Measurements from ENCODE around the gene METRN.

METRN gene

DNA sequence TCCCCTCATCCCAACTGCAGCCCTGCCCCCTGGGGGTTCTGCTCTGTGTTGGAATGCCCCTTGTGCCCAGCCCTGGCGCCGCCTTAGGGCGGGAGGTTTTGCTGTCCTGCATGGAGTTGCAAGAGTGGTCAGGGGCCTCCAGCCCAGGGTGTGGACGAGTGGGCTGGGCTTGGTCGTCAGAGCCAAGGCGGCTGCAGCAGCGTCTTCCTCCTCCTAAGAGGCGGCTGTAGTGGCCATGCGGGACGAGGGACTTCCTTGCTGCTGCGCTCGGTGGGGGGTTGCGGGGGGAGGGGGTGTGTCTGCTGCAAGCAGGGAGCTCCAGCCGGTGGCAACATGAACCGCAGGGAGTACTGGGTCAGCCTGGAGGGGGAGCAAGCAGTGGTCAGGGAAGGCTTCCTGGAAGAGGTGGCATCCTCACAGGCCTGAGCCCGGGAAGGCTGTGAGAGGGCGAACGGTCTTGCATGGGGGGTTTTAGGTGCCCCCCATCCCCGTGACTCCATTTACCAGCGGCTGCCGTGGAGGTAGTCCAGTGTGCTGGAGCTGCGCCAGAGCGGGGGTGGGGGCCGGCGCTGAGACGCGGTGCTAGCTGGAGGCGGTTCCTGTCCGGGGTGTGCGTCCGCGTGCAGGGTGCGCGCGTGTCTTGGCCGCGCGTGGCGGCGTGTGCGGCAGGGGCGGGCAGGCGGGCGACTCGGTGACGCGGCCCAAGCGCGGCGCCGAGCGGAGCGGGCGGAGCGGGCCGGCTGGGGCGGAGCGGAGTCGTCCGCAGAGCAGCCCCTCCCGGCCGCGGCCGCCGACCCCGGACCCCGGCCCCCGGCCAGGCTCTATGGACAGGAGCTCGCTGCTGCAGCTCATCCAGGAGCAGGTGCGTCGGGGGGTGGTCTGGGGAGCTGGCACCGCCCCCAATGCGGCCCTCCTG, 39.7 kb upstream of the METRN start, which contains the start of gene RHBDL1:
Gene RHBDL1, plus strand, starts transcription at position 704 of the 916 bp plus-strand sequence. Its CDS starts 120 bp downstream, at position 824.
- peak within 1 kb of the TSS; percentile 20; the same call in 1 of the 2 replicates for H3K4me3 ChIP-seq (replicated peaks; ENCODE audit: low read depth, low read length)
- TF ChIP-seq, protein P1, sequence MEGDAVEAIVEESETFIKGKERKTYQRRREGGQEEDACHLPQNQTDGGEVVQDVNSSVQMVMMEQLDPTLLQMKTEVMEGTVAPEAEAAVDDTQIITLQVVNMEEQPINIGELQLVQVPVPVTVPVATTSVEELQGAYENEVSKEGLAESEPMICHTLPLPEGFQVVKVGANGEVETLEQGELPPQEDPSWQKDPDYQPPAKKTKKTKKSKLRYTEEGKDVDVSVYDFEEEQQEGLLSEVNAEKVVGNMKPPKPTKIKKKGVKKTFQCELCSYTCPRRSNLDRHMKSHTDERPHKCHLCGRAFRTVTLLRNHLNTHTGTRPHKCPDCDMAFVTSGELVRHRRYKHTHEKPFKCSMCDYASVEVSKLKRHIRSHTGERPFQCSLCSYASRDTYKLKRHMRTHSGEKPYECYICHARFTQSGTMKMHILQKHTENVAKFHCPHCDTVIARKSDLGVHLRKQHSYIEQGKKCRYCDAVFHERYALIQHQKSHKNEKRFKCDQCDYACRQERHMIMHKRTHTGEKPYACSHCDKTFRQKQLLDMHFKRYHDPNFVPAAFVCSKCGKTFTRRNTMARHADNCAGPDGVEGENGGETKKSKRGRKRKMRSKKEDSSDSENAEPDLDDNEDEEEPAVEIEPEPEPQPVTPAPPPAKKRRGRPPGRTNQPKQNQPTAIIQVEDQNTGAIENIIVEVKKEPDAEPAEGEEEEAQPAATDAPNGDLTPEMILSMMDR (IDR thresholded peaks at IDR 0.05; ENCODE audit: low read depth, low read length, missing control alignments) = no peak
- DNase-seq (ENCODE audit: extremely low read depth, low read depth) = no peak

DNA sequence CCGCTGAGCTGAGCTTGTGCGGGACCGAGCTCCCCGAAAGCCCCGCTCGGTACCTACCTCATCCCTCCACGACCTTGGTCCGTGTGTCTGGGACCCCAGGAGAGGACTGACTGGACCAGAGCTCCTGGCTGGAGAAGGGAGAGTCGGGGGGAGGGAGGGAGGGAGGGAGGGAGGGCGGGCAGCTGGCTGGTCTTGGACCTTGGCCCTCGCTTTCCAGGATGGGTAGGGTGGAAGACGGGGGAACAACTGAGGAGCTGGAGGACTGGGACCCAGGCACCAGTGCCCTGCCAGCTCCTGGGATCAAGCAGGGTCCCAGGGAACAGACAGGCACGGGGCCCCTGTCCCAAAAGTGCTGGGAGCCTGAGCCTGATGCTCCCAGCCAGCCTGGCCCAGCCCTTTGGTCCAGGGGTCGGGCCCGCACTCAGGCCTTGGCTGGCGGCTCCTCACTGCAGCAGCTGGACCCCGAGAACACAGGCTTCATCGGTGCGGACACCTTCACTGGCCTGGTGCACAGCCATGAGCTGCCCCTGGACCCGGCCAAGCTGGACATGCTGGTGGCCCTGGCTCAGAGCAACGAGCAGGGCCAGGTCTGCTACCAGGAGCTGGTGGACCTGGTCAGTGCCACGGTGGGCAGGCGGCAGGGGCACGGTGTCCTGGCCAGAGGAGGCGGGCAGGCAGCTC, 38.9 kb upstream of the METRN start:
- DNase-seq (ENCODE audit: extremely low read depth, low read depth) = no peak
- H3K4me3 ChIP-seq (replicated peaks; ENCODE audit: low read depth, low read length) = no peak overlapping the region; the same call in 1 of the 2 replicates
- TF ChIP-seq, protein P1 (IDR thresholded peaks at IDR 0.05; ENCODE audit: low read depth, low read length, missing control alignments) = no peak

DNA sequence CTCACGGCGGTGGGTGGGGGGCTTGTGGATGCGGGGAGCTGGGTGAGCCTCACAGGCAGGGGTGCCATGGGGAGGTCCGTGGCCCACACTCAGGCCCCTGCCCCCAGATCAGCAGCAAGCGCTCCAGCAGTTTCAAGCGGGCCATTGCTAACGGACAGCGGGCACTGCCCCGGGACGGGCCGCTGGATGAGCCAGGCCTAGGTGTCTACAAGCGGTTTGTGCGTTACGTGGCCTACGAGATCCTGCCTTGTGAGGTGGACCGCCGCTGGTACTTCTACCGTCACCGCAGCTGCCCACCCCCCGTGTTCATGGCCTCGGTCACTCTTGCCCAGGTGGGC, 38.4 kb upstream of the METRN start:
- DNase-seq (ENCODE audit: extremely low read depth, low read depth) = no peak
- TF ChIP-seq, protein P1 (IDR thresholded peaks at IDR 0.05; ENCODE audit: low read depth, low read length, missing control alignments) = no peak

DNA sequence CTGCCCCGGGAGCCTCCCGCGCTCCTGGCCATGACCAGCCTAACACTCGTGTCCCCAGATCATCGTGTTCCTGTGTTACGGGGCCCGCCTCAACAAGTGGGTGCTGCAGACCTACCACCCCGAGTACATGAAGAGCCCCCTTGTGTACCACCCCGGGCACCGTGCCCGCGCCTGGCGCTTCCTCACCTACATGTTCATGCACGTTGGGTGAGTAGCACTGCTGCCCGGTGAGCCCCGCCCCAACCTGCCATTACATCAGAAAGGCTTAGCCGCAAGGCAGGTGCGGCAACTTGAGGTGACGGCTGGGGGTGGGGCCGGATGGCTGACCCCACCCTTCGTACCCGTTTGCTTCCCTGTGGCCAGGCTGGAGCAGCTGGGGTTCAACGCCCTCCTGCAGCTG, 38.0 kb upstream of the METRN start:
- TF ChIP-seq, protein P1 (IDR thresholded peaks at IDR 0.05; ENCODE audit: low read depth, low read length, missing control alignments) = no peak
- no peak for DNase-seq (ENCODE audit: extremely low read depth, low read depth)
- H3K4me3 ChIP-seq (replicated peaks; ENCODE audit: low read depth, low read length) = no peak overlapping the region

More for the DNA sequence above, 38.4 kb upstream of the METRN start:
- no peak overlapping the region for H3K4me3 ChIP-seq (replicated peaks; ENCODE audit: low read depth, low read length)

DNA sequence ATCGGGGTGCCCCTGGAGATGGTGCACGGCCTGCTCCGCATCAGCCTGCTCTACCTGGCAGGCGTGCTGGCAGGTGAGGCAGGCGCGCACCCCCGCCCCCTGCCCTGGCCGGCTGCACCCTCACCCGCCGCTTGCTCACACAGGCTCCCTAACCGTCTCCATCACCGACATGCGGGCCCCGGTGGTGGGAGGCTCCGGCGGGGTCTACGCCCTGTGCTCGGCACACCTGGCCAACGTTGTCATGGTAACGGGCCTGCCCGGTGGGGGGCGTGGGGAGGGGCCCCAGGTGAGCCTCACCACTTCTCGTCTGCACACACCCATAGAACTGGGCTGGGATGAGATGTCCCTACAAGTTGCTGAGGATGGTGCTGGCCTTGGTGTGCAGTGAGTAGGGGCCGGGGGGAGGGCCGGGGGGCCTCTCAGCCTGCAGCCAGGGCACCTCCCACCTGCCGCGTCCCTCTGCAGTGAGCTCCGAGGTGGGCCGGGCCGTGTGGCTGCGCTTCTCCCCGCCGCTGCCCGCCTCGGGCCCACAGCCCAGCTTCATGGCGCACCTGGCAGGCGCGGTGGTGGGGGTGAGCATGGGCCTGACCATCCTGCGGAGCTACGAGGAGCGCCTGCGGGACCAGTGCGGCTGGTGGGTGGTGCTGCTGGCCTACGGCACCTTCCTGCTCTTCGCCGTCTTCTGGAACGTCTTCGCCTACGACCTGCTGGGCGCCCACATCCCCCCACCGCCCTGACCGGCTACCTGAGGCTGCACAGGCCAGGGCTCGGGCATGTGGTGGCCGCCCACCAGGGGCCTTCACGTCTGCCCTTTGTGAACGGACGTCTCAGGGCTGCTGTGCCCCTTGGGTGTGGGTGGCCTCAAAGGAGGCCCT, 37.4 kb upstream of the METRN start:
- TF ChIP-seq, protein P1 (IDR thresholded peaks at IDR 0.05; ENCODE audit: low read depth, low read length, missing control alignments) = no peak
- no peak for DNase-seq (ENCODE audit: extremely low read depth, low read depth)
- no peak overlapping the region for H3K4me3 ChIP-seq (replicated peaks; ENCODE audit: low read depth, low read length)

DNA sequence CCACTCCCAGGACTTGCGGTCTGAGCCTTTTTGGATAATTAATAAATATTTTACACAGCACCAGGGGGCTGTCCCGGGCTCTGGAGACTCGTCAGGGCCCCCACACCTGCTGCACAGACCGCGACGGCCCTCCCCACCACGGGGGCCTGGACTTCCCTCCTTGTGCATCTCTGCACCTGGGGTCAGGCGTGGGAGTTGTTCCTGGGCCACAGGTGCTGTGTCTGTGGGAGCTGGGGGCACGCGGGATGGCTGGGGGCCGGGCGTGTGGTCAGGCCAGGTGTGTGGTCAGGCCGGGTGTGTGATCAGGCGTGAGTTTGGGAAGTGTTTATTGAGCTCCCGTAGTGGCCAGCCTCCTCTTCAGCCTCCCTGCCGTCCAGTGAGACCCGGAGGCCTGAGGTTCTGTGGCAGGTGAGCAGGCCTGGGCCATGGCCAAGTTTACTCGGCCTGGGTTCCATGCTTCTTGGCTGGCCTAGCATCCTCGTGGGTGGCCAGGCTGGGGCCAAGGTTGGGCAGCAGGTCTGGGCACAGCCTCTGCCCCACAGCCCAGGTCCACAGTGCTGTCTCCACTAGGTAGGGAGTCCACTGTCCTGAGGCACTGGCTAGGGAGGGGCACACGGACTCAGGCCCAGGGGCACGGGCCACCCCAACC, 36.6 kb upstream of the METRN start:
- no peak overlapping the region for H3K4me3 ChIP-seq (replicated peaks; ENCODE audit: low read depth, low read length)
- no peak for DNase-seq (ENCODE audit: extremely low read depth, low read depth)
- TF ChIP-seq, protein P1 (IDR thresholded peaks at IDR 0.05; ENCODE audit: low read depth, low read length, missing control alignments) = no peak
